AG09319 (cell line): ENCODE data around the gene SPACA4.

Experiments used
- DNase-seq: peaks from one replicate; pipeline ENCODE4 v3.0.0-alpha.2; 2010; ENCODE audit warnings: low read depth; ENCODE audit errors: extremely low read depth
- CTCF ChIP-seq: IDR thresholded peaks from 2 replicates; pipeline ENCODE4 v1.5.1; 2011; ENCODE audit warnings: low read depth, mild to moderate bottlenecking, inconsistent platforms, low read length, moderate library complexity

Gene SPACA4

GRCh38 chr19:48636859-48637448 is 30.4 kb downstream of the SPACA4 start, which contains the start of gene DBP:
TSS of gene DBP (minus strand) at chr19:48637379. CDS start at chr19:48636994, 385 bp downstream.
- DNase-seq, result no peak

GRCh38 chr19:48637449-48637947 is 31.0 kb downstream of the SPACA4 start:
- no peak for TF ChIP-seq CTCF
- peak; percentile 99 for DNase-seq

More at GRCh38 chr19:48636859-48637448, 30.4 kb downstream of the SPACA4 start, which contains the start of gene DBP:
- peak; percentile 13; the same call in 1 of the 2 replicates for TF ChIP-seq CTCF

- peak; percentile 96 for DNase-seq
- TF ChIP-seq CTCF, result peak; percentile 6; the same call in 1 of the 2 replicates
These were observed 31.6 kb downstream of the SPACA4 start for GRCh38 chr19:48637948-48638830.

GRCh38 chr19:48638831-48639381 is 32.4 kb downstream of the SPACA4 start:
- no peak for DNase-seq
- no peak for TF ChIP-seq CTCF

- DNase-seq, result no peak
- no peak for TF ChIP-seq CTCF
These were observed 33.2 kb downstream of the SPACA4 start for GRCh38 chr19:48639483-48640375.

- no peak for DNase-seq
These were observed 35.3 kb downstream of the SPACA4 start for GRCh38 chr19:48641850-48642249.

More at GRCh38 chr19:48641850-48642249, 35.3 kb downstream of the SPACA4 start:
- TF ChIP-seq CTCF, result no peak
